HG02938 (cell line): ENCODE measurements around the gene TM4SF4.

Experiments used
- ATAC-seq: cut with Tn5 transposase; IDR thresholded peaks from one replicate; pipeline ENCODE4 v1.9.1; 2021; ENCODE audit warnings: mild to moderate bottlenecking, moderate library complexity; ENCODE audit not compliant: unreplicated experiment

The TM4SF4 gene

GRCh38 chr3:149542375-149543312, 68.1 kb downstream of the TM4SF4 start:
- ATAC-seq = no peak

DNA sequence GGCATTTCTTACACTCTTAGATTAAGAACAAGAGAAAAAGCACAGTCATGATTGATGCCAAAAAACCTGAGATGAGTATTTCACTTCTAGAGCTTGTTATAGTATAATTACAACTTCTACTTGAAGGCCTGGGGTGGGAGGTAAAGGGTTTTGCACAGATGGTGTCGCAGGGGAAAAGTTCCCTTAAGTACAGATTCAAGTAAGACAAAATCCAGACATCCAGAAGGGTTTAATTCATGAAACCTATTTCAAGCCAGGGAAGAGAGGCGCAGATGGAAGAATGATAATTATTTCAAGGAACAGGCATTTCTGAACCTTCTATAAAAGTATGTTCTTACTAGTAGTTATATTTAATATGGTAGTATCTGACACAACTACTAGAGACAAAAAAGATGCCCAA, 70.6 kb downstream of the TM4SF4 start:
- no peak for ATAC-seq

GRCh38 chr3:149547413-149547812, 72.9 kb downstream of the TM4SF4 start:
- no peak for ATAC-seq

GRCh38 chr3:149547954-149548668, 73.6 kb downstream of the TM4SF4 start:
- ATAC-seq = no peak

DNA sequence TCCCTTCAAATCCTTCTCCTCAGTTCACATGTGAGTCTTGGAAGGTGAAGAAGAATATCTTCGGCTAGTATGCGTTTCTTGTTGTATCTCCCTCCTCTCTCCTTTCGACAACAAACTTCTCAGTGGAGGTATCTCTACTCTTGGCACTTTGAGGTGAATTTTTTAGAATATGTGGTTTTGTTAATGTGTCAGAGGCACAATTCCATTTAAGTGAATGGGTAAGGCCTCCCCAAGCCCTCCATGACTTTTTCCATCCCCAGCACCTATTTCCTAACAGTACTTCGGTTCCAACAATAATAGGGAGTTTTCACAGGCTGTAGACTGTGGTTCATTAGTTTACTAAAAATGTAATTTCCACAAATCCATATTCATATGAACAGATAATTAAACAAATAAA, 74.2 kb downstream of the TM4SF4 start:
- no peak for ATAC-seq

- no peak for ATAC-seq
These were observed 77.0 kb downstream of the TM4SF4 start for GRCh38 chr3:149551500-149551899.

GRCh38 chr3:149552700-149553099, 78.2 kb downstream of the TM4SF4 start:
- ATAC-seq = no peak
